GM19023 (cell line): ENCODE results near the gene ERBB2.
"Not testable (repeated sequence)": the region's sequence is repeated elsewhere in the genome, so short reads cannot be mapped to it uniquely, and the experiment has no call there.

Experiments
- ATAC-seq: cut with Tn5 transposase; IDR thresholded peaks from one replicate; pipeline ENCODE4 v1.9.1; 2021; ENCODE audit warnings: mild to moderate bottlenecking, moderate library complexity; ENCODE audit not compliant: unreplicated experiment

The ERBB2 gene

DNA sequence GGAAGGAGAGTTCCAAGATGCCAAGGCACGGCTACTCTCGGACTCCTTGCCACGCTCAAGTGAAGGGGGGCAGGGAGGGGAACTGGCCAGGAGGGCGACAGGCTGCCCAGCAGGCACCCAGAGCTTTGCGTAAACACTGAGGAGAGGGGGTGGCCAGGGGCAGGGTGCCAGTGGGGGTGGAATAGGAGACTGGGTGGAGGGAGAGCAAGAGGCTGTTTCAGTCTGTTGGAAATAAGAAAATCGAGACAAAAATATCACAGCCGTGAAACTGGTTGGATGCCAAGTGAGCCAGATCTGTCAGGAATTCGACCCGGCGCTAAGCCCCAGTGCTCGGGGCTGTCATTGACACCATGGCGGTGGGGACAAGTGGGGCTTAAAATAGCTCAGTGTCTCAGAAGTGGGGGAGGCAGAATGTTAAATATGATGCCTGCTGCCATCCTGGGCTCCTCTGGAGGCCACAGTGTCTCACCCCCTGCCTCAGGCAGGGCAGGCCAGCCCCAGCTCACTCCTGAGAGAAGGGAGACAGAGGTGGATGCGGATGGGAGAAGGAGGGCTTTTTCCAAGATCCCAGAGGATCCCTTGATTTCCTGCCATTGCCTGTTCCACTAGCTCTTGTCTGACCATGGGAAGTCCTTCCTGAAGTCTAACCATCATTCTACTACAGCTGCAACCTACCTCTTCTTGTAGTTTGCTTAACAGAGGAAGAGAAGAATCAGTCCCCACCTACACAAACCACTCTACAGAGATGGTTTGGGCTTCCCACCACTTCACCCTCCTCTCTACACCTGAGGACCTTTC is 22.1 kb upstream of the ERBB2 start:
- ATAC-seq = no peak

DNA sequence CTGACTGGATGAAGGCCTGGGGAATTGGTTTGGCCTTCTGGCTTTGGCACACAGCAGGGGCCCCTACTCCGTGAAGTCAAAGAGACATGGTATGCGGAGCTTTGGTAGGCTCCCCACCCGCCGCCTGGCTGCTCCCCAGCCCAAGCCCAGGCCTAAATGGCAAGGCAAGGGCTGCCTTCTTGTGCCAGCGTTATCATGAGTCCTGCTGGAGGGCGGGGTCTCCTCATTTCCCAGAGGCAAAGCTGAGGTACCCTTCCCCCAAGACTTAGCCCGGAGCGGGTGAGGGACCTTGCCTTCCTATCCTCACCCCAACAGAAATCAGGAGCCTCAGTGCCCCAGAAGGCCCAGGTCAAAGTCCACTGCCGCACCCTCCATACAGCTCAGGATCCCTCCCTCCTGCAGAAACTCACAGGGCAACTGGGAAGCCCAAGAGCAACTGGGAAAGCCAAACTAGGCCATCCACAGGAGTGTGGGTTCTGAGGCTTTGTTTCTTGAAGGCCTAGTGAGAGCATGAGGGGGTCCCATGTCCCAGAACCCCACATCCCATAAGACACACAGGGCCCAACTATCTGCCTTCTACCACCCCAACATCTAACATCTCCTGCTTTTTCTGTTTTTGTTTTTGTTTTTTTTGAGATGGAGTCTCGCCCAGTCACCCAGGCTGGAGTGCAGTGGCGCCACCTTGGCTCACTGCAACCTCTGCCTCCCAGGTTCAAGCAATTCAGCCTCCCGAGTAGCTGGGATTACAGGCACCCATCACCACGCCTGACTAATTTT is 21.3 kb upstream of the ERBB2 start:
- ATAC-seq = no peak

DNA sequence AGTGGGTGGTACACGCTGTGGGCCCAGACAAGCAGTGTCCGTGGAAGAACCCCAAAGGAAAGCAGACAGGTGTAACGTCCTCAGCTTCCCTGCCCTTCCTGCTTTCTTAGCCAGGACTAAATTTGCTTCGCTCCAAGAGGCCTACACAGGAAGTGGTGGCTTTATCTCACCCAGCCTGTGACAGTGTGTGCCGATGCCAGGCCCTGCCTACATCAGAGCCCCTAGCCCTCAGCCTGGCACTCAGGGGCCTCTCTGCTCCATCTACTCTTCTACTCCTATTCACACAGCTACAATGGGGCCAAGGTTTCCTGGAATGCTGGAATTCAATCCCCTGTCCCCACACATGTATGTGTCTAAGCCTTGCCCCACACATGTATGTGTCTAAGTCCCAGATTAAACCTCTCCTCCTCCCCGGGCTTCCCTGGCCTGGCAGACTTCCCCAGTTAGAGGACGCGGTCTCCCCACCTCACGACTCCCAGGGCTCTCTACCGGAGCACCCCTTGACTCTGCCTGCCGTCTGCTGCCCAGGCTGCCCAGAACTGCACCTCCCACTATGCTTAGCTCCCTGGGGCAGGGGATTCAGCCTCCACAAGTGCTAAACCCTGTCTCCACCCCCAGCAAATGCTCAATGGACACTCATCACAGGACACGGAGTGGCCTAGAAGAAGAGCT is 20.2 kb upstream of the ERBB2 start:
- no peak for ATAC-seq

DNA sequence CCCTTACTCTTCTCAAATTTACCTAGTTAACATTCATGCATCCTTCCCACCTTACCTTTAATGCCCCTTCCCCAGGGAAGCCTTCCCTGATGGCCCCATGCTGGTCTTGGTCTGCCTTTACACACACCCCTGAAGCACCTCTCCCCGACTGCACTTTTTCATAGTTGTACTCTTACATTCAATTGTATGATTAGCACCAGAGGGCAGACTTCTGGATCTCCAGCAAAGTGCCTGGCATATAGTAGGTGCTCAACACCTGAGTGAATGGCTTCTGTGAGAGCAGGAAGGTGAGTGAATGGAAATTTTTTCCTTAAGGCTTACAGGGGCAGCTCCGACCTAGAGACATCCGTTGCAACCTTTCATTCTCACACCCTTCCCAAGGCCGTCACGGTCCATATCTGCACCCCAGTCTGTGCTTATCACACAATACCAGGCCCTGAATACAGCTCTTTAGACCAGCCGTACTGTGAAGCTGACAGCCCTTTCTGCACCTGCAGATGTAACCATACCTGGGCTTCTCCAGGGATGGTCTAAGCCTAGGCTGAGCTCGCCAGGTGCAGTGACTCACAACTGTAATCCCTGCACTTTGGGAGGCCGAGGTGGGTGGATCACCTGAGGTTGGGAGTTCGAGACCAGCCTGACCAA is 16.4 kb upstream of the ERBB2 start:
- ATAC-seq = no peak

DNA sequence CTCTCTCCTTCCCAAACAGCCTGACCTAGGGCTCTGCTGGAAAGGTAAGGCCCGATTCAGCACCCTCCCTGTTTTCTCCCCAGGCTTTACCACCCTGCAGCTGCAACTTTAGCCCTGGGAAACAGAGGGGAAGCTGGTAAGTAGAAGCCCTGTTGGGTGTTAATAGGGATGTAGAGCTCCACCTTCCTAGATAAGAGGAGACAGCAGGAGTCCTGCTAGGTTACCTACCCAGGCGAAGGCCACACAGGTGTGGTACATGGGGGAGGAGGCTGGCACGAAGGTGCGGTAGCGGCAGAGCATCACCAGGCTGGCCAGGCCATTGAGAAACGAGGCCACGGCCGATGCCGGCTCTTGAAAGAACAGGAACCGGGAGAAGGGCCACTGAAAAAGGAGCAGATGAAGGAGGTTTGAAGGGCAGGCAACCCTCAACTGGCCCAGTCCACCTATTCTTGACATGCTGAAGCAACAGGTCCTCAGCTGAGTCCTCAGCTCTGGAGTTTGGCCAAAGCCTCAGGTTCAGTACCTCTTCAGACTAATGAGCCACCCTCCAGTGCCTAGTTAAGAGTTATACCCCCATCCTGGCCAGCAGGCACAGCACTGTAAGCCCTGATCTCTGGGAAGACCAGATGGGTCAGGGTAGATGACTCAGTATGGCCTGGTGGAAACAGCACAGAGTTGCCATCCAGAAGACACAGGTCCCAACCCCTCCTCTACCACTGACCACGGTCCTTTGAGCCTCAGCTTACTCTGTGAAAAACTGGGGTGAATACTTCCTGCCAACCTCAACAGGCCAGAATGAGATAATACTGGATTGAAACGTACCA is 15.3 kb upstream of the ERBB2 start:
- no peak for ATAC-seq

DNA sequence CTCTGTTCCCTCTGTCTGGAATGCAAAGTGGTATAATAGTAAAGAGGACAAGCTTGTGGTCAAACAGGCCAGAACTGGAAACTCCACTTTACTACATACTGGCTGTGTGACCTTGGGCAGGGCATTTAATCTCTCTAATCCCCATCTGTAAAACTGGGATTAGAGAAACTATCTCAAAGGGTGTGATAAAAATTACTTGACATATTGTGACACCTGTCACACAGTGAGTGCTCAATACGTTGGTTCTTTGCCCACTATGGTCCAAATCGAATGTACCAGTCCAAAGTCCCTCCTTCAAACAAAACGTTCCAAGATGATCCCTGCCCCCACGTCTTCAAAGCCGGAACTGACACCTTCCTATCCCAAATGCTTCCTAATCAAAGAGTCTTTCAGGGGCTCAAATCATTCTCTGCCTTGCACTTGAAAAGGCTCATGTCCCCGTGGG is 12.7 kb upstream of the ERBB2 start:
- ATAC-seq = no peak

DNA sequence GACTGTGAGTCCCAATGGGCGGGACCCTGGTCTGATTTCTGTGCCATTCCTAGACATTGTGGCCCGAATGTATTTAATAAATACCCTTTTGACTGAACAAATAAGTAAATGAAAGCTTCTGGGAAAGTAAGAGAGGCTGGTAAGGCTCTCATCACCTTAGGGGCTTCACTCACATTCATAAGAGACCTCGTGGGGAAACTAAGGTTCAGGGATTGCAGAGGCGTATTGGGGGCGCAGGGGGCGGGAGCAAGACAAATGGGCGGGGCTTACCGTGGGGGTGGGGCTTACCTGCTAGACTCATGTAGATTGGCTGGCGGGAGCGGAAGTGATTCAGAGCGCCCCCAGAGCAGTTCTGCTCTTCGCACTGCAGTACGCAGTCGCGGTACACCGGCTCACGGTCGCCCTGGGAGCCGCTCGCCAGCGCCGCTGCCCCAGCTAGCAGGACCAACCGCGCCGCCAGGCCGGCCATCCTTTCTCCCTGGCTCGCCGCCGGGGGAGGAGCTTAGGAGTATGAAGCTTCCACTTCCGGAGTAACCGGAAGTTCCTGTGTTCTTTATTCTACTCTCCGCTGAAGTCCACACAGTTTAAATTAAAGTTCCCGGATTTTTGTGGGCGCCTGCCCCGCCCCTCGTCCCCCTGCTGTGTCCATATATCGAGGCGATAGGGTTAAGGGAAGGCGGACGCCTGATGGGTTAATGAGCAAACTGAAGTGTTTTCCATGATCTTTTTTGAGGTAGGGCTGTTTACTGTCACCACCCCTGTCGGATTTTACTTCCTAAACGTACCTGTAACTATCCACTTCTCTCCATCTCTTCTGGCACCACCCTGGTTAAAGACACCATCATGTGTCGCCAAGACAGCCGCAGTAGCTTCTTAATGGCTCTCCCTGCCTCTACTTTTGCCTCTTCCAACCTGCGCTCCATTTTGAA is 12.1 kb upstream of the ERBB2 start, which contains the start of gene PGAP3:
Gene PGAP3 (minus strand): TSS at position 512 of the 929 bp plus-strand sequence. CDS start 43 bp downstream, at position 469.
- ATAC-seq = peak; percentile 85

DNA sequence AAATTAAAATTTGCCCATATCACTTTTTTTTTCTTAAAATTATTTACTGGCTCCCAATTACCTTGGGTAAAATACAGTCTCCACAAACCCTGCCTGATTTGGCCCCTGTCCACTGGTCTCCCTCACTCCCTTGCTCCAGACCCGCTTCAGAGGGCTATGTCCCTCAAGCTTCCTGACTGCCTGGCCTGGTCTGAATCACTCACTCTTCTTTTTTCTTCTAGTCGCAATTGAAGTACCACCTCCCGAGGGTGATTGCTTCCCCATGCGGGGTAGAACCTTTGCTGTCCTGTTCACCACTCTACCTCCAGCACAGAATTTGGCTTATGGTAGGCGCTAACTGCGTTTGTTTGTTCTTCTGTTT is 11.4 kb upstream of the ERBB2 start:
- ATAC-seq = no peak

DNA sequence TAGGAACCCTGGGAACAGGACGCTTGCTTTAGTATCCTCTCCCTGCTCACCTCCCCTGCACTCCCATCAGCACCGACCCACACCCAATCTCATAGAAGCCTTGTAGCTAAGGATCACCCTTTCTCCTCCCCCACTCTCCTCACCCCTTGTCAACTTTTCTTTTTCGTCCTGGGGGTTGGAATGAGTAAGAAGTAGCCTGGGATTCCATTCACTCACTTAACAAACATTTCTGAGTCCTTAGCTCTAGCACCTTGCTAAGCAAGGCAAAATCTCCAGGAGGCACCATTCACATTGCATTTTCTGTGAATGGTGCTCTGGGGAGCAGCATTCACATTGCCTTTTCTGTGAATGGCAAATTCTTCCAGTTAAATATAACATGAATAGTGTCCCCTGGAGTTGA is 10.9 kb upstream of the ERBB2 start:
- ATAC-seq = no peak

DNA sequence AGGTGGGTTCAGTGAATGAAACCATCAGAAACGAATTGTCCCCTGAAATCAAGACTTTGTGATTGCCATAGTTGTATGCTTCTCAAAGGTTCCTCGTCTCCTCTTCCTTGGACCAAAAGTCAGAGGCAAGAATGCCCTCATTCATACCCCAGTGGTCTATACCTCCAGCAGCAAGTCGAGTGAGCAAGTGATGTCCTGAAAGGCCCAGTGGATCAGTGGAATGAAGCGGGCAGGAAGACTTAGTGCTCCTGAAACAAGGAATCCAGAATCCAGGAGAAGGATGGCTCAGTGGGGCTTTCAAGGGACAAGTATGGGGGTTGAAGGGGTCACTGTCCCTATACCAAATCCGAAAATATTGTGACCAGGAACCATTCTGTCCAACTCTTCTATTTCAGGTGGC is 5.3 kb upstream of the ERBB2 start:
- ATAC-seq = no peak

DNA sequence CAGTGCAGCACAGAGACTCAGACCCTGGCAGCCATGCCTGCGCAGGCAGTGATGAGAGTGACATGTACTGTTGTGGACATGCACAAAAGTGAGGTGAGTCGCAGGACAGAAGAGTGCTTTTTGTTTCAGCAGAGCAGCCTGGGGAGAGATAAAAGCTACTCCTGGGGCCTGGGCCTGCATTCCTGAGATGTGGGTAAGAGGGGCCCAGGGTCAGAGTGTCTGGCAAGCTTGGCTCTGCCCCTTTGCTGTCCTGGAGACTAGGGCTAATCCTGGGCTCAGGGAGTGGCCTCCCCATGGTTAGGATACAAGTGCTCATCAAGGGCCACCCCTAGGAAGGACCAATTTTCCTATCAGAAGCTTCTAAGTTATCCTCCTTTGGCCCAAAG is 4.8 kb upstream of the ERBB2 start:
- no peak for ATAC-seq

DNA sequence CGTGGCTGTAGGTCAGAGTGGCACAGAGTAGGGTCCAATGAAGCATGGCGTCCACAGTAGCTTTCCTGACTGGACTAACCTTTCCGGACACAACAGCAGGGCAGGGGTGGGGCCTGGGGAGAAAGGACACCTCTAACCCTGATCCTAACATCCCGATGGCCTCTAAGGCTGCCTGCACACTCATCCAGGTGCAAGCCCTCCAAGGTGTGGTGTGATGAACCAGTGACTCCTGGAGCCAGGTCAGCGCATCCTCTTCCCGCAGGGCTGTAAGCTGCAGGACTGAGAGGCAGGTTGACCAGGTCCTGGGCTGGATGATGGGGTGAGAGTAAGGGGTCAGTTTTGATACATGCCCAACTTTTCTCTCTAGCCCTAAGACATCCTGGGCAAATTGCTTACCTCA is 3.1 kb upstream of the ERBB2 start:
- no peak for ATAC-seq

DNA sequence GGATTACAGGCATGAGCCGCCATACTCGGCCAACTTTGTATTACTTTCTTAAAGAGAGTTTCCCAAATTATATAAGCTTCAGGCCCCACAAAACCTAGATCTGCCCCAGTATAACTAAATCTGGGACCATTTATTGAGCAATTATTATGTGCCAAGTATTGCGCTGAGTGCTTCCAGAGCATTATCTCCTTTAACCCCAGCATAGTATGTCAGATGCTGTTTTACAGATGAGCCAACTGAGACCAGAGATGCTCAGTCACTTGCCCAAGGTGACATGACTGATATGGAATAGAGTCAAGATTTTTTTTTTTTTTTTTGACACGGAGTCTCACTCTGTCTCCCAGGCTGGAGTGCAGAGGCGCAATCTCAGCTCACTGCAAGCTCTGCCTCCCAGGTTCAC is 1.9 kb upstream of the ERBB2 start:
- ATAC-seq = no peak

DNA sequence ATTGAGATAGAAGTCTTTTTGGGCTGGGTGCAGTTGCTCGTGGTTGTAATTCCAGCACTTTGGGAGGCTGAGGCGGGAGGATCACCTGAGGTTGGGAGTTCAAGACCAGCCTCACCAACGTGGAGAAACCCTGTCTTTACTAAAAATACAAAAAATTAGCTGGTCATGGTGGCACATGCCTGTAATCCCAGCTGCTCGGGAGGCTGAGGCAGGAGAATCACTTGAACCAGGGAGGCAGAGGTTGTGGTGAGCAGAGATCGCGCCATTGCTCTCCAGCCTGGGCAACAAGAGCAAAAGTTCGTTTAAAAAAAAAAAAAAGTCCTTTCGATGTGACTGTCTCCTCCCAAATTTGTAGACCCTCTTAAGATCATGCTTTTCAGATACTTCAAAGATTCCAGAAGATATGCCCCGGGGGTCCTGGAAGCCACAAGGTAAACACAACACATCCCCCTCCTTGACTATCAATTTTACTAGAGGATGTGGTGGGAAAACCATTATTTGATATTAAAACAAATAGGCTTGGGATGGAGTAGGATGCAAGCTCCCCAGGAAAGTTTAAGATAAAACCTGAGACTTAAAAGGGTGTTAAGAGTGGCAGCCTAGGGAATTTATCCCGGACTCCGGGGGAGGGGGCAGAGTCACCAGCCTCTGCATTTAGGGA is 577 bp upstream of the ERBB2 start:
- not testable (repeated sequence) for ATAC-seq

DNA sequence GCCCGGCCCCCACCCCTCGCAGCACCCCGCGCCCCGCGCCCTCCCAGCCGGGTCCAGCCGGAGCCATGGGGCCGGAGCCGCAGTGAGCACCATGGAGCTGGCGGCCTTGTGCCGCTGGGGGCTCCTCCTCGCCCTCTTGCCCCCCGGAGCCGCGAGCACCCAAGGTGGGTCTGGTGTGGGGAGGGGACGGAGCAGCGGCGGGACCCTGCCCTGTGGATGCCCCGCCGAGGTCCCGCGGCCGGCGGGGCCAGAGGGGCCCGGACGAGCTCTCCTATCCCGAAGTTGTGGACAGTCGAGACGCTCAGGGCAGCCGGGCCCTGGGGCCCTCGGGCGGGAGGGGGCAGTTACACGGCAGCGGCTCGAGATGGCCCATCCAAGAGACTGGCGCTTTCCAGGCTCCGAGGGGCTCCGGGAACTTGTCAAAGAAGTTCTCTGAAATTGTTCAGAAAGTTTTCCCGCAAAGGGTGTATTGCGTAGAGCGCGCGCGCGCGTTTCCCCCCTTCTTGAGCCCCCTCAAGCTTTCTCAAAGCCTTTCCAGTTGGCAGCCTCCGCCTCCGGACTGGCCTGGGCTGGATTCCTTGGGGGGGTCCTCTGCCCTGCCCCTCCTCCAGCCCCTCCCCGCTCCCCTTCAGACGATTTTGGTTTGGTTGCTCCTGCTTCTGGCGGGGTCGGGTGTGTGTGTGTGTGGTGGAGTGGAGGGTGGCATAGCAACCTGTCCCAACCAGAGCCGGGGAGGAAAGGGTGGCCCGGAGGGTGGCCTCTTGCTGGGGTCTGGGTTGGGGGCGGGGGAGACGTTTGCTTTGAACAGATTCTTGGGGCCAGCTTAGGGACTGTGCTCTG is 504 bp downstream of the ERBB2 start:
- ATAC-seq = no peak

DNA sequence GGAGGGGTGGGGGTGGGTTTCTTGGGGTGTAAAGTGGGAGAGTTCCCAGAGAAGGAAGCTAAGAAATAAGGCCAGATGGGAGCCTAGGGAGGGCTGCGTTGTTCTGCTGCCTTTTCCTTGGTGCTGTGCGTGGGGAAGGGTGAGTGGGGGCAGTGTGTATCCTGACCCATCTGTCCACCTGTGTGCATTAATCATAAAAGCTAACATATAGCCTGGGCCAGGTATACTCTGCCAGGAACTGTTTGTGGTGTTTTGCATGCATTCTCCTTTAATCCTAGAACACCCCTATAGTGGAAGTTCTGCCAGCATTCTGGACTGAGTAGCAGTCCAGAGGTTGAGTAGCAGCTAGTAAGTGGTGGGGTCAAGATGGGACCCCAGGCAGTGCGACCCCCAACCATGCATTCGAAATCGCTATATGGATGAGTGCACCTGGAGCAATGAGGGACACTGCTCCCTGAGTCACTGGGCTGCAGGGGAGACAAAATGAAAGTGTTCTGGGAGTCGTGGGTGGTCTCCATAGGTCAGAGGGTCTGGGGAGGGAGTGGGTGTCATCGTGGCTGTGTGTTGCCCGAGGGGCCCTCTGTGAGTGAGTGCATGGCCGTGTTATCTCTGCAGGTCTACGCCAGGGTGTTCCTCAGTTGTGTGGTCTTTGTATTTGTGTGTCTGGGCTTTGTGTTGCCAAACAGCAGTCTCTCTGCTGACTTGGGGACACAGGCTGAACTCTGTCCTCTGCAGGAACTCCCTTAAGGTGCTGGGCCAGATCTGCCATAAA is 1.3 kb downstream of the ERBB2 start:
- no peak for ATAC-seq

DNA sequence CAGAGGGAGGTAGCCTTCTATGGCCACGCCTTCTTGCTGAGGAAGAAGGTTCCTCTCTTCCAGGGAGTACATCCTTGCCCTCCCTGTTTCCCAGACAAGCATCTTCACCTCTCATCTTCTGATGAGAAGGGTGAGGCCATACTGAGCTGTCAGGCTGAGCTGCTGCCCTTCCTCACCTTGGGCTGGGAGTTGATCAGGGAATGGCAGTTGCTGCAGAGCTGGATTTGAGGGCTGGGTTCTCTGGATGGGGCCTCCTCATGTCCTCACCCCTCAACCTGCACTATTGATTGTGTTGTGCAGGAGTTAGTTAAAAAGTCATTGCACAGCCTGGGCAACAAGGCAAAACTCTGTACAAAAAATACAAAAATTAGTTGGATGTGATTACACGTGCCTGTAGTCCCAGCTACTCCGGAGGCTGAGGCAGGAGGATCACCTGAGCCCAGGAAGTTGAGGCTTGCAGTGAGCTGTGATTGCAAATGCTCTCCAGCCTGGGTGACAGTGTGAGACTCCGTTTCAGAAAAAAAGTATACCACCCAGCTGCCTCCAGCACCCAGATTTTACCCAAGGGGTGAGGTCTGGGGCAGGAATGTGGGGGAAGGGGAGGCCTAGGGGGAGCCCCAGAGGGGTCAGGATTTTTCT is 2.0 kb downstream of the ERBB2 start:
- ATAC-seq = no peak
